Gastroesophageal sphincter (tissue), 4 donors: ENCODE measurements around the gene MTCH2. TPM values are rescaled to one million over a fixed set of nuclear protein-coding genes. Genes with fewer than 3 reads are reported as not detected.

Experiments used
- ATAC-seq: fragments of 150-250 bp; one replicate; pipeline ENCODE4 v1.9.1; 2016; ENCODE audit warnings: mild to moderate bottlenecking, moderate library complexity
- H3K27ac ChIP-seq, 4 donors: fragments of 200-600 bp; sonication (generic) in 3 of 4; 1 replicate in 3 of 4; 2 replicates in 1 of 4; pipeline ENCODE4 v1.5.1; 2016 to 2019
- H3K27me3 ChIP-seq: fragments of 200-600 bp; sonication (generic); one replicate; pipeline ENCODE4 v1.5.1; 2019
- H3K36me3 ChIP-seq, 2 donors: fragments of 200-600 bp; sonication (generic); one replicate each; pipeline ENCODE4 v1.5.1; 2019; ENCODE audit warnings: control low read depth in 1 of 2
- H3K4me1 ChIP-seq, 3 donors: fragments of 200-600 bp; sonication (generic); 1 replicate in 2 of 3; 2 replicates in 1 of 3; pipeline ENCODE4 v1.5.1; 2016 to 2019; ENCODE audit warnings: control low read depth in 2 of 3
- H3K4me3 ChIP-seq, 2 donors: fragments of 200-600 bp; sonication (generic); one replicate each; pipeline ENCODE4 v1.5.1; 2019; ENCODE audit warnings: mild to moderate bottlenecking in 1 of 2, moderate library complexity in 1 of 2
- H3K9me3 ChIP-seq, 3 donors: fragments of 200-600 bp; sonication (generic); one replicate each; pipeline ENCODE4 v1.5.1; 2017 to 2019; ENCODE audit warnings: control low read depth in 2 of 3
- CTCF ChIP-seq, 4 experiments: fragments of 200-600 bp in 2 of 4; fragments of 450-650 bp in 2 of 4; sonication (generic) in 1 of 4; IDR thresholded peaks; one replicate each; pipeline ENCODE4 v1.5.1; 2017 to 2019; ENCODE audit warnings: antibody characterized with exemption in 4 of 4, mild to moderate bottlenecking in 2 of 4, moderate library complexity in 2 of 4
- EP300 ChIP-seq: sonication (generic); formaldehyde crosslinking; IDR thresholded peaks from one replicate; pipeline ENCODE4 v1.6.1; 2017; ENCODE audit warnings: antibody characterized with exemption, mild to moderate bottlenecking
- POLR2A ChIP-seq, 2 donors: fragments of 450-650 bp; IDR thresholded peaks; one replicate each; pipeline ENCODE4 v1.6.1; 2017; ENCODE audit warnings: antibody characterized with exemption in 2 of 2, mild to moderate bottlenecking in 2 of 2, moderate library complexity in 1 of 2
- POLR2AphosphoS5 ChIP-seq: sonication (generic); formaldehyde crosslinking; IDR thresholded peaks from one replicate; pipeline ENCODE4 v1.6.1; 2017; ENCODE audit warnings: antibody characterized with exemption
- WGBS, 2 donors: methylation state at CpG; one replicate each; pipeline ENCODE4 v1.1.5; 2018; ENCODE audit warnings: low coverage in 1 of 2; 5-methylcytosine and 5-hydroxymethylcytosine counted together
- total RNA-seq, 4 donors: library from RNA; depleted of rRNA; stranded (reverse); fragments of >200 nt; gene quantifications; one replicate each; pipeline ENCODE4 v1.1.0, GENCODE V29; 2016

The MTCH2 gene
- total RNA-seq, 4 donors from 2014 or later = 34.5 to 66.2 (median 40.0) TPM

DNA sequence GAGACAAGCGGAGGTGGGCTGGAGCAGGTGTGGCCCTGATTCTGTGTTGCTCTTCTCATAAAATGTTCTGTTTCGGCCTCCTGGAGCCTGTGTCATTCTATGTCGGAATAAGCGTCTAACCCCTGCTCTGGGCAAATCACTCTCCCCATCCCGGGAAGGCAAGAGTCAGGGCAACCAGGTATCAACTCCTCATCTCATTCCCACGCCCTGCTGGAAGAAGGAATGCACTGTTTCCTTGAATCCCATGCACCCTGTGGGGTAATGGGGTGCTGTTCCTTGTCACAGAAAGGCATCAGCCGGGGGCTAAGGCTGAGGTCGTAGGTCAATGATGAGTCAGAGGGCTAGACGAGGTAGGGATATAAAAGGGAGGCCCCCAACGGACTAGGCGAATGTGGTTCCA lies 53.2 kb downstream of the MTCH2 start:
- peaks cover 54% of the 10 kb centered on the region for H3K27me3 ChIP-seq
- TF ChIP-seq POLR2A (IDR thresholded peaks at IDR 0.05) = no peak
- H3K9me3 ChIP-seq = peaks cover 0 to 4% (median 0%) of the 10 kb centered on the region in 3 donors
- H3K36me3 ChIP-seq = peaks cover 0 to 22% of the 10 kb centered on the region in 2 donors
- peaks cover 0 to 46% (median 8%) of the 10 kb centered on the region in 3 donors for H3K4me1 ChIP-seq
- no peak for ATAC-seq
- WGBS, 2 donors = 100% methylated on average over 1 to 6 of the region's 11 CpGs
- H3K4me3 ChIP-seq = peak overlapping the region in 1 of 2 donors; percentile 49
- peak overlapping the region in 2 of 4 donors; percentile 5 to 64 for H3K27ac ChIP-seq

- WGBS, 2 donors = 83% methylated on average over 1 of the region's 14 CpGs; no CpG with 5 or more reads in 1 of the 2 donors
- peak; percentile 49 for ATAC-seq
- Histone ChIP-seq H3K4me3 (no peak overlapping the region), H3K36me3 (peaks cover 0 to 35% of the 10 kb centered on the region in 2 donors), H3K9me3 (peaks cover 0 to 4% (median 0%) of the 10 kb centered on the region in 3 donors), H3K27me3 (peaks cover 41% of the 10 kb centered on the region), H3K27ac (no peak overlapping the region), H3K4me1 (peaks cover 0 to 35% (median 0%) of the 10 kb centered on the region in 3 donors)
- TF ChIP-seq POLR2A (IDR thresholded peaks at IDR 0.05) = no peak
- no peak for TF ChIP-seq EP300
- no peak for TF ChIP-seq CTCF (IDR thresholded peaks at IDR 0.05)
- TF ChIP-seq POLR2AphosphoS5 = no peak
These were observed 54.5 kb downstream of the MTCH2 start for GRCh38 chr11:47587723-47588326.

DNA sequence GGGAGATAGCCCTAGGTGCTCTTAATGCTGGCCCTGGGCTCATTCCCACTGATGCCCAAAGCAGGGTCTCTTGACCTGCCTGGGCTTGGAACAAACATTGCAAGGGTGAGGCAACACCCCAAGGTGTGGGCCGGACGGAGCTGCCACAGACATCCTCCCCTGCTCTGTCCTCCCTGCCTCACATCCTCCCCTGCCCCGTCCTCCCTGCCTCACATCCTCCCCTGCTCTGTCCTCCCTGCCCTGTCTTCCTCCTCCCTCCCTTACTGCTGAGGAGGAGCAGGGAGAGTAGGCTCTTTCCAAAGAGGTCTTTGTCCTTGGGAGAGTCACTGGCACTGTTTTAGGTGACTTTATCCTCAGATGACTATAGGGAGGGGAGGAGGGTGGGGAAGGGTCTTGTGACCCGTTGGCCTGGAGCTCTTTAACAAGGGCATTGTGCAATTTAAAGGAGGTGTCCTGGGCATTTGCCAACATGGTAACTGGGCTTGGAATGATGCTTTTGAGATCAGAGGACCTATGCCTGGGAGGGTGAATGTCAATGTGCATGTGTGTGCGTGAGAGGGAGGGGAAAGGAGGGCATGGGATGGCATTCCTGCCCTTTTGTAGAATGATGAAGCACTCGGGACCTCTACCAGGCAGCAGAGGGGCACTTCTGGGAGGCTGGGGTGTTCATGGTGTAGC lies 55.2 kb downstream of the MTCH2 start:
- TF ChIP-seq CTCF (IDR thresholded peaks at IDR 0.05) (no peak), POLR2A (IDR thresholded peaks at IDR 0.05) (no peak), EP300 (no peak), POLR2AphosphoS5 (no peak)
- Histone ChIP-seq H3K4me1 (peaks cover 0 to 35% (median 0%) of the 10 kb centered on the region in 3 donors), H3K9me3 (peaks cover 0 to 4% (median 0%) of the 10 kb centered on the region in 3 donors), H3K27ac (peak overlapping the region in 1 of 4 donors; percentile 11), H3K27me3 (peaks cover 34% of the 10 kb centered on the region), H3K4me3 (no peak overlapping the region), H3K36me3 (peaks cover 0 to 41% of the 10 kb centered on the region in 2 donors)
- 78% methylated on average over 6 of the region's 6 CpGs; no CpG with 5 or more reads in 1 of the 2 donors for WGBS, 2 donors
- ATAC-seq = peak; percentile 8

DNA sequence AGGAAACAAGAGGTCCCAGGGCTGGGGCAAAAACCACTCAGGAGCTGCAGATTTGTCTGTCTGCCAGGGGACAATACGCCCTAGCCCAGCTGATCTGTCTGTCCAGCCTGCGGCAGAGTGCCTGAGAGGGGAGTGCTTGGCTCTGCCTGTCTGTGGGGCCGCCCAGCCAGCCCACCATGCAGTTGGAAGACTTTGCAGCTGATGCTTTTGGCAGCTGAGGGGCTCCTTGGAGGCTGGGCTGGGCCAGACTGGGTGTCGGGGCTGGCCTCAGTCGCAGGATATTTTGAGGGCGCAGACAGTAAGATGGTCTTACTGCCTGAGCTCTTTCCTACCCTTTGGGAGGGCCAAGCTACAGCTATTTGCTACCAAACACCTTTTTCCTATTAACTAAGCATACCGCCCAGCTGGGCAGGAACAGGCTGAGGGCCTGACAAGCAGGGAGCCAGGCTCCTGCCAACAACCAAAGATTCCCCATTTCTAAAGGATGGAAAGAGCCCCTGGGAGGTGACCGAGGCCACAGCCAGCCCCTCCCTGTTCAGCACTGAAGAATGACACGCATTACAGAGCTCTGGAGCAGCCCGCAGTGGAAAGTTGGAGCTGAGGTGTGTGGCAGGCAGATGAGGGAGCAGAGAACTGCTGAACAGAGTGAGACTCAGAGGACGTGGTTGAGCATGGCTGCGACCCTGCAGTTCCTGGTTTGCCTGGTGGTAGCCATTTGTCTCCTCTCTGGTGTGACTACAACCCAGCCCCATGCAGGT lies 56.1 kb downstream of the MTCH2 start, which contains the start of gene FAM180B:
Gene FAM180B, plus strand, starts transcription at position 581 of the 758 bp plus-strand sequence. Its CDS starts 91 bp downstream, at position 672.
- H3K27me3 ChIP-seq = peaks cover 25% of the 10 kb centered on the region
- peaks cover 0 to 35% (median 0%) of the 10 kb centered on the region in 3 donors for H3K4me1 ChIP-seq
- H3K4me3 ChIP-seq = no peak within 1 kb of the TSS
- WGBS, 2 donors = 51% methylated on average over 3 of the region's 12 CpGs; no CpG with 5 or more reads in 1 of the 2 donors
- H3K36me3 ChIP-seq = peaks cover 0 to 50% of the 10 kb centered on the region in 2 donors
- peak within 1 kb of the TSS in 1 of 4 donors; percentile 11 for H3K27ac ChIP-seq
- peak; percentile 18 for ATAC-seq
- peaks cover 0 to 4% (median 0%) of the 10 kb centered on the region in 3 donors for H3K9me3 ChIP-seq
- TF ChIP-seq CTCF (IDR thresholded peaks at IDR 0.05) = no peak
- no peak for TF ChIP-seq POLR2A (IDR thresholded peaks at IDR 0.05)
- no peak for TF ChIP-seq POLR2AphosphoS5
- no peak for TF ChIP-seq EP300

GRCh38 chr11:47583844-47584243 lies 58.5 kb downstream of the MTCH2 start:
- no peak for ATAC-seq
- H3K4me1 ChIP-seq = peaks cover 2 to 34% (median 6%) of the 10 kb centered on the region in 3 donors
- H3K27ac ChIP-seq = no peak overlapping the region
- H3K9me3 ChIP-seq = no peaks in the 10 kb centered on the region
- 71 to 80% methylated on average over 3 to 5 of the region's 5 CpGs for WGBS, 2 donors
- H3K36me3 ChIP-seq = peaks cover 0 to 60% of the 10 kb centered on the region in 2 donors
- peaks cover under 1% of the 10 kb centered on the region for H3K27me3 ChIP-seq
- H3K4me3 ChIP-seq = no peak overlapping the region
- no peak for TF ChIP-seq CTCF (IDR thresholded peaks at IDR 0.05)
- TF ChIP-seq POLR2AphosphoS5 = no peak
- TF ChIP-seq EP300 = no peak
- TF ChIP-seq POLR2A (IDR thresholded peaks at IDR 0.05) = no peak
